Hepatocyte (in vitro differentiated cells): Measurements from ENCODE around the gene ZNF569. TPM values are rescaled to one million over a fixed set of nuclear protein-coding genes. Genes with fewer than 3 reads are reported as not detected.

Source experiments
- DNase-seq: peaks from one replicate; pipeline ENCODE4 v3.0.0-alpha.2; 2016; ENCODE audit warnings: low spot score
- H2AFZ ChIP-seq: fragments of 200-600 bp; sonication (generic); 2 replicates; pipeline ENCODE4 v1.6.0; 2016; ENCODE audit warnings: antibody characterized with exemption, mild to moderate bottlenecking
- H3K27ac ChIP-seq: fragments of 200-600 bp; sonication (generic); 2 replicates; pipeline ENCODE4 v1.5.1; 2016; ENCODE audit warnings: mild to moderate bottlenecking
- H3K27me3 ChIP-seq: fragments of 200-600 bp; sonication (generic); 2 replicates; pipeline ENCODE4 v1.6.1; 2016
- H3K36me3 ChIP-seq: fragments of 200-600 bp; sonication (generic); replicated peaks from 2 replicates; pipeline ENCODE4 v1.5.1; 2016; ENCODE audit warnings: low read depth; ENCODE audit not compliant: insufficient read depth
- H3K4me1 ChIP-seq: fragments of 200-600 bp; sonication (generic); 2 replicates; pipeline ENCODE4 v1.5.1; 2016; ENCODE audit warnings: mild to moderate bottlenecking, moderate library complexity; ENCODE audit not compliant: insufficient read depth
- H3K4me2 ChIP-seq: fragments of 200-600 bp; sonication (generic); 2 replicates; pipeline ENCODE4 v1.6.0; 2016
- H3K4me3 ChIP-seq: fragments of 200-600 bp; sonication (generic); 2 replicates; pipeline ENCODE4 v1.5.1; 2016; ENCODE audit warnings: mild to moderate bottlenecking
- H3K79me2 ChIP-seq: fragments of 200-600 bp; sonication (generic); 2 replicates; pipeline ENCODE4 v1.6.0; 2017; ENCODE audit warnings: mild to moderate bottlenecking
- H3K9me2 ChIP-seq: fragments of 200-600 bp; sonication (generic); replicated peaks from 2 replicates; pipeline ENCODE4 v1.6.0; 2017; ENCODE audit warnings: mild to moderate bottlenecking; ENCODE audit not compliant: insufficient read depth
- H3K9me3 ChIP-seq: fragments of 200-600 bp; sonication (generic); 2 replicates; pipeline ENCODE4 v1.5.1; 2016; ENCODE audit warnings: low read depth, mild to moderate bottlenecking
- H4K20me1 ChIP-seq: fragments of 200-600 bp; sonication (generic); 2 replicates; pipeline ENCODE4 v1.6.0; 2016; ENCODE audit warnings: mild to moderate bottlenecking; ENCODE audit not compliant: insufficient read depth, poor library complexity, severe bottlenecking
- EZH2 ChIP-seq: fragments of 200-600 bp; sonication (generic); IDR thresholded peaks from 2 replicates; pipeline ENCODE4 v1.6.1; 2016; ENCODE audit warnings: antibody characterized with exemption, mild to moderate bottlenecking, borderline replicate concordance
- EZH2phosphoT487 ChIP-seq: fragments of 200-600 bp; sonication (generic); IDR thresholded peaks from one replicate; pipeline ENCODE4 v1.6.1; 2018; ENCODE audit warnings: antibody characterized with exemption, mild to moderate bottlenecking, low read depth, moderate library complexity; ENCODE audit not compliant: unreplicated experiment, severe bottlenecking
- WGBS: methylation state at CpG from one replicate; pipeline ENCODE4 v1.1.6; 2016; ENCODE audit warnings: low lambda C conversion rate; ENCODE audit errors: missing lambda C conversion rate; 5-methylcytosine and 5-hydroxymethylcytosine counted together
- polyA plus RNA-seq: library from polyadenylated mRNA; unstranded; fragments of >200 nt; fragmentation: Nextera tagmentation; extraction: Ambion mirVana; gene quantifications from 2 replicates; pipeline ENCODE4 v1.2.1, GENCODE V29; 2016
- total RNA-seq: library from RNA; depleted of rRNA; stranded (reverse); fragments of >200 nt; gene quantifications from 2 replicates; pipeline ENCODE4 v1.2.3, GENCODE V29; 2014
- TF ChIP-seq, protein P1 (sequence below): fragments of 200-600 bp; sonication (generic); IDR thresholded peaks from 2 replicates; pipeline ENCODE4 v1.5.1; 2016; ENCODE audit warnings: antibody characterized with exemption, mild to moderate bottlenecking; ENCODE audit not compliant: poor library complexity

ZNF569 gene
- total RNA-seq = 5.9 and 7.9 TPM in 2 replicates
- polyA plus RNA-seq = 2.2 and 3.6 TPM in 2 replicates

DNA sequence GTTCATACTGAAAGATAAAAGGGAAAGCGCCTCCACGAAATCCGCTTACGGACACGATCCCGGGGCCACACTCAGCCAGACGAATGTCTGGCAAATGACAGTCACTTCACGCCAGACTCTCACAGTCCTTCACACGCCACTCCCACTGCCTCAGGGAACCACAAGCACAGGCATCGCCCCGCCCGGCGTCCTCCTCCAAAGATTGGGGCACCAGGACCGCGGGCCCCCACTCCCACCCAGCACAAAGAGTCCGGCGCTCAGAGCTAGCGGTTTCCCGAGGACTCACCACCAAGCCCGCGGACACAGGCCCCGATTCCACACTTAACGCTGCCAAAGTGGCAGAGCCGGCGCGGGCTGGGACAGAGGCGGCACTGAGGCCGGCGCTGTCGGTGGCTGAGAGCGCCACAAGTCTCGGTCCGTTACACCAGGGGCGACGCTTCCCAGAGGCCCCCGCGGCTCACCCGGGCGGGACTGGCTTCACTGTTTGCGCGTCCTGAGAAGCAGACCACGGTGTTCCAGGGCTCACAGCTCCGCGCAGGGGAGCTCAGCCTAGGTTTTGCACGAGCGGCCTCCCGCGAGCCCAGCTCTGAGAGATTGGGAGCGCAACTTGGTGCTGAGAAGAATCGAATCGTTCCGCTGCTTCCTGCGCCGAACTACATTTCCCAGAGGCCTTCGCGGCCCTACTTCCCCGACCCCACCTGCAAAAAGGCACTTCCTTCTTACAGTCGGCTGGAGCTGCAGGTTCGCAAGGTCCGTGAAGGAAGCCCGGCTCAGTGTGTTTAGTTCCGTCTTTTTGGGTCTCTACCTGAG lies at the start of gene ZNF569:
TSS of gene ZNF569 (minus strand) at position 647 of the 810 bp plus-strand sequence. CDS start 22,523 bp downstream, outside the sequence.
- Histone ChIP-seq H3K4me3 (peak within 1 kb of the TSS; percentile 99), H3K36me3 (peaks cover 5% of the 10 kb centered on the region), H4K20me1 (no peaks in the 10 kb centered on the region), H2AFZ (peak within 1 kb of the TSS; percentile 87), H3K9me3 (peaks cover 10% of the 10 kb centered on the region), H3K27me3 (no peaks in the 10 kb centered on the region), H3K9me2 (no peaks in the 10 kb centered on the region), H3K4me1 (peaks cover 11% of the 10 kb centered on the region), H3K27ac (peak within 1 kb of the TSS; percentile 94), H3K4me2 (peak within 1 kb of the TSS; percentile 97), H3K79me2 (peaks cover 41% of the 10 kb centered on the region)
- TF ChIP-seq EZH2 (no peak), EZH2phosphoT487 (no peak)
- TF ChIP-seq, protein P1, sequence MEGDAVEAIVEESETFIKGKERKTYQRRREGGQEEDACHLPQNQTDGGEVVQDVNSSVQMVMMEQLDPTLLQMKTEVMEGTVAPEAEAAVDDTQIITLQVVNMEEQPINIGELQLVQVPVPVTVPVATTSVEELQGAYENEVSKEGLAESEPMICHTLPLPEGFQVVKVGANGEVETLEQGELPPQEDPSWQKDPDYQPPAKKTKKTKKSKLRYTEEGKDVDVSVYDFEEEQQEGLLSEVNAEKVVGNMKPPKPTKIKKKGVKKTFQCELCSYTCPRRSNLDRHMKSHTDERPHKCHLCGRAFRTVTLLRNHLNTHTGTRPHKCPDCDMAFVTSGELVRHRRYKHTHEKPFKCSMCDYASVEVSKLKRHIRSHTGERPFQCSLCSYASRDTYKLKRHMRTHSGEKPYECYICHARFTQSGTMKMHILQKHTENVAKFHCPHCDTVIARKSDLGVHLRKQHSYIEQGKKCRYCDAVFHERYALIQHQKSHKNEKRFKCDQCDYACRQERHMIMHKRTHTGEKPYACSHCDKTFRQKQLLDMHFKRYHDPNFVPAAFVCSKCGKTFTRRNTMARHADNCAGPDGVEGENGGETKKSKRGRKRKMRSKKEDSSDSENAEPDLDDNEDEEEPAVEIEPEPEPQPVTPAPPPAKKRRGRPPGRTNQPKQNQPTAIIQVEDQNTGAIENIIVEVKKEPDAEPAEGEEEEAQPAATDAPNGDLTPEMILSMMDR = no peak
- WGBS = under 1% methylated on average over 61 of the region's 62 CpGs
- peak; percentile 92 for DNase-seq

DNA sequence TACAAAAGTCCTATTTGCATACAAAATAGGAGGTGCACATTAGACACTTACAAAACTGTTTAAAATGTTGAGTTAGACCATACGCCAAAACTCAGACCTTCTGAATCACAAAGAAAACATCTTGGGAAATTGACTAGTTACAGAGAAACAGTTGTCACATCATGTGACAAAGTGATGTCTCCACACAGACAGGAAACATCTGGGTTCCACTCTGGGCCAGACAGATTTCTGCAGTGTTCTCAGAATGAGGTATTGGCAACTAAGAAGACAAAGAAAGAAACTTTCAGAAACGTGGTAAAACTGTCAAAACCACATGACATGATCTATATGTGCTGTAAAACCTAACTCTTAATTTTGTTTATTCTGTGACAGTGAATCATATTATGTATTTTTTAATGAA lies 46.2 kb upstream of the ZNF569 start:
- Histone ChIP-seq H3K27me3 (no peaks in the 10 kb centered on the region), H2AFZ (no peak overlapping the region), H3K36me3 (no peaks in the 10 kb centered on the region), H3K4me1 (no peaks in the 10 kb centered on the region), H3K4me2 (no peak overlapping the region), H4K20me1 (no peaks in the 10 kb centered on the region), H3K9me2 (no peaks in the 10 kb centered on the region), H3K27ac (no peak overlapping the region), H3K79me2 (no peaks in the 10 kb centered on the region), H3K9me3 (peaks cover 6% of the 10 kb centered on the region), H3K4me3 (no peak overlapping the region)
- WGBS = 87% methylated on average over 2 of the region's 2 CpGs
- DNase-seq = no peak
- TF ChIP-seq EZH2 (no peak), EZH2phosphoT487 (no peak)
- TF ChIP-seq, protein P1 = no peak

DNA sequence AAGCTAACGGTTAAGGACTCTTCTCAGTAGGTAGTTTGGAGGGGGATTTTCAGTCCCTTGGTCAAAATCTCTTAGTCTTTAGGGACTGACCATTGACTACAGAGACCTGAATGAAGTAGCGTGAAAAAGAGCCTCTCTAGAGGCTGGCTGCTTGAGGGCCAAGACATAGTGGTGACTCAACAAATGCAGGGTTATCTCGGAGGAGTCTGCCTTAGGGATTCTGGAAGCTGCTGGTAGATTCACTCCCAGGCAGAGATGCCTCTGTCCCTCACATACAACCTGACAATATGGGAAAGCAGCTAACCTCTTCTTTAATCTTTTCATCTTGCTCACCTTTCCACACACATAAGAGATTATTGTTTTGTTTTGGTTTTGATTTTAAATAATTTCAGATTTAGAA lies 44.6 kb upstream of the ZNF569 start:
- Histone ChIP-seq H3K4me1 (peaks cover 4% of the 10 kb centered on the region), H4K20me1 (no peaks in the 10 kb centered on the region), H3K9me2 (no peaks in the 10 kb centered on the region), H3K79me2 (peaks cover 3% of the 10 kb centered on the region), H3K4me3 (no peak overlapping the region), H3K27ac (no peak overlapping the region), H2AFZ (no peak overlapping the region), H3K36me3 (no peaks in the 10 kb centered on the region), H3K4me2 (no peak overlapping the region), H3K27me3 (no peaks in the 10 kb centered on the region), H3K9me3 (peaks cover 6% of the 10 kb centered on the region)
- WGBS = 97% methylated on average over 3 of the region's 3 CpGs
- TF ChIP-seq, protein P1 = no peak
- no peak for TF ChIP-seq EZH2phosphoT487
- TF ChIP-seq EZH2 = no peak
- DNase-seq = no peak
